Stomach (tissue), 4 donors: Measurements from ENCODE around the gene NKX1-2.

Experiments
- EP300 ChIP-seq: sonication (generic); formaldehyde crosslinking; IDR thresholded peaks from one replicate; pipeline ENCODE4 v1.6.1; 2017; ENCODE audit warnings: antibody characterized with exemption
- POLR2A ChIP-seq, 4 donors: fragments of 450-650 bp; IDR thresholded peaks; one replicate each; pipeline ENCODE4 v1.6.1; 2016; ENCODE audit warnings: antibody characterized with exemption in 4 of 4, control low read depth in 2 of 4, mild to moderate bottlenecking in 1 of 4, moderate library complexity in 1 of 4
- POLR2AphosphoS5 ChIP-seq, 3 donors: sonication (generic); formaldehyde crosslinking; IDR thresholded peaks; one replicate each; pipeline ENCODE4 v1.6.1; 2016; ENCODE audit warnings: antibody characterized with exemption in 3 of 3
- TF ChIP-seq, protein P1 (sequence below), 7 experiments: fragments of 450-650 bp in 4 of 7; fragments of 200-600 bp in 3 of 7; sonication (generic) in 3 of 7; IDR thresholded peaks; one replicate each; pipeline ENCODE4 v1.5.1; 2016 to 2019; ENCODE audit warnings: antibody characterized with exemption in 7 of 7, control low read depth in 2 of 7, mild to moderate bottlenecking in 1 of 7

DNA sequence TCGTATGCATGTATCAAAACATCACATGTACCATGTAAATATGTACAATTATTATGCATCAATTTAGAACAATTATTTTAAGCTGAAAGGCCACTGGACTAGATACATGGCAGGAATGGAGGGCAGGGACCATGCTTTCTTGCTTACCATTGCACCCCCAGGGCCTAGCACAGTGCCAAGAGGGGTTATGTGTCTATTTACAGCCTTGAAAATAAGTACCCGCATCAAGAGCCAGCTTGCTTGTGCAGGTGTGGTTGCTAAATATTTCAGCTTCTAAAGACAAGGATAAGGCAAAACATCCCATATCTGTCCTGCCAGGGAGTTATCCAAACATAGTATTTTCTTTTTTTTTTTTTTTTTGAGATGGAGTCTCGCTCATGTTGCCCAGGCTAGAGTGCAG is 16.4 kb downstream of the NKX1-2 start:
- TF ChIP-seq, protein P1, sequence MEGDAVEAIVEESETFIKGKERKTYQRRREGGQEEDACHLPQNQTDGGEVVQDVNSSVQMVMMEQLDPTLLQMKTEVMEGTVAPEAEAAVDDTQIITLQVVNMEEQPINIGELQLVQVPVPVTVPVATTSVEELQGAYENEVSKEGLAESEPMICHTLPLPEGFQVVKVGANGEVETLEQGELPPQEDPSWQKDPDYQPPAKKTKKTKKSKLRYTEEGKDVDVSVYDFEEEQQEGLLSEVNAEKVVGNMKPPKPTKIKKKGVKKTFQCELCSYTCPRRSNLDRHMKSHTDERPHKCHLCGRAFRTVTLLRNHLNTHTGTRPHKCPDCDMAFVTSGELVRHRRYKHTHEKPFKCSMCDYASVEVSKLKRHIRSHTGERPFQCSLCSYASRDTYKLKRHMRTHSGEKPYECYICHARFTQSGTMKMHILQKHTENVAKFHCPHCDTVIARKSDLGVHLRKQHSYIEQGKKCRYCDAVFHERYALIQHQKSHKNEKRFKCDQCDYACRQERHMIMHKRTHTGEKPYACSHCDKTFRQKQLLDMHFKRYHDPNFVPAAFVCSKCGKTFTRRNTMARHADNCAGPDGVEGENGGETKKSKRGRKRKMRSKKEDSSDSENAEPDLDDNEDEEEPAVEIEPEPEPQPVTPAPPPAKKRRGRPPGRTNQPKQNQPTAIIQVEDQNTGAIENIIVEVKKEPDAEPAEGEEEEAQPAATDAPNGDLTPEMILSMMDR (IDR thresholded peaks at IDR 0.05), result no peak
- TF ChIP-seq EP300 (no peak), POLR2A (IDR thresholded peaks at IDR 0.05) (no peak), POLR2AphosphoS5 (IDR thresholded peaks at IDR 0.05) (no peak)
